H9 (cell line): ENCODE data around the gene NOC3L. TPM values are rescaled to one million over a fixed set of nuclear protein-coding genes. Genes with fewer than 3 reads are reported as not detected.

Source experiments
- DNase-seq: peaks from one replicate; pipeline ENCODE4 v3.0.0-alpha.2; 2017
- H2AFZ ChIP-seq: one replicate; pipeline ENCODE4 v1.6.1; 2013; ENCODE audit warnings: mild to moderate bottlenecking, low read length, control low read depth, moderate library complexity
- H2AK5ac ChIP-seq: 2 replicates; pipeline ENCODE4 v1.6.1; 2013; ENCODE audit warnings: low read length, control low read depth, mixed read lengths; ENCODE audit not compliant: insufficient read length
- H2BK120ac ChIP-seq: one replicate; pipeline ENCODE4 v1.6.1; 2013; ENCODE audit warnings: low read depth, mild to moderate bottlenecking, low read length, control low read depth, inconsistent platforms; ENCODE audit not compliant: poor library complexity, severe bottlenecking
- H2BK12ac ChIP-seq: 2 replicates; pipeline ENCODE4 v1.6.1; 2013; ENCODE audit warnings: low read length, control low read depth, mixed read lengths, low read depth; ENCODE audit not compliant: insufficient read length
- H2BK15ac ChIP-seq: 2 replicates; pipeline ENCODE4 v1.6.1; 2013; ENCODE audit warnings: low read depth, low read length, control low read depth
- H2BK20ac ChIP-seq: one replicate; pipeline ENCODE4 v1.6.1; 2013; ENCODE audit warnings: low read depth, mild to moderate bottlenecking, low read length, control low read depth, inconsistent platforms; ENCODE audit not compliant: poor library complexity, severe bottlenecking
- H2BK5ac ChIP-seq: 2 replicates; pipeline ENCODE4 v1.6.1; 2013; ENCODE audit warnings: low read length, control low read depth, mixed read lengths; ENCODE audit not compliant: insufficient read length
- H3K14ac ChIP-seq: 2 replicates; pipeline ENCODE4 v1.6.1; 2013; ENCODE audit warnings: low read length, control low read depth; ENCODE audit not compliant: insufficient read depth
- H3K18ac ChIP-seq: 2 replicates; pipeline ENCODE4 v1.6.1; 2013; ENCODE audit warnings: low read depth, mild to moderate bottlenecking, mixed read lengths, low read length, control low read depth; ENCODE audit not compliant: insufficient read length
- H3K23ac ChIP-seq: 2 replicates; pipeline ENCODE4 v1.6.1; 2013; ENCODE audit warnings: low read length, control low read depth, mixed read lengths, low read depth; ENCODE audit not compliant: insufficient read length
- H3K23me2 ChIP-seq: 2 replicates; pipeline ENCODE4 v1.6.1; 2013; ENCODE audit warnings: low read depth, mild to moderate bottlenecking, mixed read lengths, low read length, control low read depth; ENCODE audit not compliant: insufficient read length, poor library complexity, severe bottlenecking
- H3K27ac ChIP-seq: 2 replicates; pipeline ENCODE4 v1.5.1; 2013; ENCODE audit warnings: low read length, control low read depth, mixed read lengths, low read depth; ENCODE audit not compliant: insufficient read length
- H3K27me3 ChIP-seq: 2 replicates; pipeline ENCODE4 v1.6.1; 2013; ENCODE audit warnings: low read length, control low read depth, inconsistent platforms; ENCODE audit not compliant: insufficient read depth
- H3K4ac ChIP-seq: 2 replicates; pipeline ENCODE4 v1.6.1; 2013; ENCODE audit warnings: low read depth, mild to moderate bottlenecking, control low read depth, inconsistent platforms, low read length, moderate library complexity
- H3K4me1 ChIP-seq: 2 replicates; pipeline ENCODE4 v1.6.1; 2013; ENCODE audit warnings: low read length, control low read depth, inconsistent platforms; ENCODE audit not compliant: insufficient read depth
- H3K4me2 ChIP-seq: 2 replicates; pipeline ENCODE4 v1.6.1; 2013; ENCODE audit warnings: low read length, control low read depth, mixed read lengths; ENCODE audit not compliant: insufficient read length, insufficient read depth
- H3K56ac ChIP-seq: 2 replicates; pipeline ENCODE4 v1.6.1; 2013; ENCODE audit warnings: low read depth, mild to moderate bottlenecking, mixed read lengths, low read length, control low read depth; ENCODE audit not compliant: insufficient read length
- H3K79me1 ChIP-seq: 2 replicates; pipeline ENCODE4 v1.6.1; 2013; ENCODE audit warnings: low read depth, mild to moderate bottlenecking, moderate library complexity, low read length, control low read depth, inconsistent platforms; ENCODE audit not compliant: insufficient read depth, poor library complexity, severe bottlenecking
- H3K79me2 ChIP-seq: 2 replicates; pipeline ENCODE4 v1.6.1; 2013; ENCODE audit warnings: low read length, control low read depth, inconsistent platforms; ENCODE audit not compliant: insufficient read depth
- H3K9ac ChIP-seq: 2 replicates; pipeline ENCODE4 v1.6.1; 2013; ENCODE audit warnings: low read length, control low read depth, mixed read lengths; ENCODE audit not compliant: insufficient read length; ENCODE audit errors: extremely low read depth
- H3K9me3 ChIP-seq: one replicate; pipeline ENCODE4 v1.6.1; 2013; ENCODE audit warnings: low read depth, low read length, inconsistent platforms; ENCODE audit not compliant: control insufficient read depth
- H3T11ph ChIP-seq: one replicate; pipeline ENCODE4 v1.6.1; 2013; ENCODE audit warnings: mild to moderate bottlenecking, low read length, control low read depth, inconsistent platforms
- H4K20me1 ChIP-seq: one replicate; pipeline ENCODE4 v1.6.1; 2013; ENCODE audit not compliant: control insufficient read depth, insufficient read length, insufficient read depth
- H4K5ac ChIP-seq: 2 replicates; pipeline ENCODE4 v1.6.1; 2013; ENCODE audit warnings: low read depth, mild to moderate bottlenecking, mixed read lengths, low read length, control low read depth; ENCODE audit not compliant: insufficient read length
- H4K8ac ChIP-seq: replicated peaks from 2 replicates; pipeline ENCODE4 v1.6.1; 2013; ENCODE audit warnings: low read length, control low read depth, mixed read lengths, low read depth; ENCODE audit not compliant: insufficient read length
- H4K91ac ChIP-seq: 2 replicates; pipeline ENCODE4 v1.6.1; 2013; ENCODE audit warnings: low read depth, mild to moderate bottlenecking, moderate library complexity, mixed read lengths, low read length, control low read depth; ENCODE audit not compliant: insufficient read length
- H3K27ac Mint-ChIP-seq, 3 experiments: 2 replicates in 2 of 3; 3 replicates in 1 of 3; pipeline ENCODE4 v1.8.0; 2020 to 2021; ENCODE audit warnings: mixed read lengths in 3 of 3, mild to moderate bottlenecking in 1 of 3, moderate library complexity in 1 of 3
- H3K27me3 Mint-ChIP-seq: 2 replicates; pipeline ENCODE4 v1.8.0; 2021; ENCODE audit warnings: low read depth, mild to moderate bottlenecking, moderate library complexity, mixed read lengths
- H3K36me3 Mint-ChIP-seq, 3 experiments: 2 replicates in 2 of 3; 3 replicates in 1 of 3; pipeline ENCODE4 v1.8.0; 2020 to 2021; ENCODE audit warnings: low read depth in 3 of 3, mixed read lengths in 3 of 3; ENCODE audit not compliant: insufficient read depth in 1 of 3
- H3K4me1 Mint-ChIP-seq, 2 experiments: 2 replicates each; pipeline ENCODE4 v1.8.0; 2020; ENCODE audit warnings: mixed read lengths in 2 of 2
- H3K4me3 Mint-ChIP-seq, 2 experiments: 2 replicates in 1 of 2; 3 replicates in 1 of 2; pipeline ENCODE4 v1.8.0; 2020 to 2021; ENCODE audit warnings: mild to moderate bottlenecking in 2 of 2, mixed read lengths in 2 of 2, moderate library complexity in 1 of 2
- H3K9me3 Mint-ChIP-seq, 2 experiments: 2 replicates in 1 of 2; 3 replicates in 1 of 2; pipeline ENCODE4 v1.8.0; 2020; ENCODE audit warnings: mild to moderate bottlenecking in 2 of 2, mixed read lengths in 2 of 2, moderate library complexity in 1 of 2
- CTCF ChIP-seq: fragments of 200-600 bp; sonication (generic); conservative IDR thresholded peaks from 3 replicates; pipeline ENCODE4 v1.8.0; 2021; ENCODE audit warnings: antibody characterized with exemption, mild to moderate bottlenecking
- WGBS: extraction: QIAGEN DNeasy Blood & Tissue Kit; methylation state at CpG from one replicate; pipeline ENCODE4 v1.1.7; 2013; ENCODE audit warnings: missing lambda C conversion rate, low lambda C conversion rate, mixed read lengths; ENCODE audit not compliant: insufficient read length; ENCODE audit errors: extremely low coverage; 5-methylcytosine and 5-hydroxymethylcytosine counted together
- total RNA-seq: library from RNA; stranded (reverse); gene quantifications from 2 replicates; pipeline ENCODE4 v1.2.1, GENCODE V29; 2021

NOC3L gene
- total RNA-seq, 1 experiment from 2014 or later, result 35.8 TPM

GRCh38 chr10:94403380-94404213 is 40.9 kb upstream of the NOC3L start:
- Histone ChIP-seq H2BK120ac (no peak overlapping the region), H3K9ac (peak overlapping the region; percentile 59), H2BK15ac (no peak overlapping the region), H4K8ac (no peak overlapping the region), H2BK12ac (no peak overlapping the region), H3K27ac (no peak overlapping the region), H3K56ac (no peak overlapping the region), H2AFZ (no peak overlapping the region), H2AK5ac (no peak overlapping the region), H3T11ph (no peak overlapping the region), H4K20me1 (no peaks in the 10 kb centered on the region), H3K4ac (no peak overlapping the region), H3K18ac (no peak overlapping the region), H3K4me1 (no peaks in the 10 kb centered on the region), H3K23me2 (peaks cover 14% of the 10 kb centered on the region), H4K5ac (no peak overlapping the region), H4K91ac (no peak overlapping the region), H3K79me1 (peaks cover 3% of the 10 kb centered on the region), H2BK5ac (no peak overlapping the region), H3K14ac (no peak overlapping the region), H3K79me2 (no peaks in the 10 kb centered on the region), H2BK20ac (no peak overlapping the region), H3K27me3 (peaks cover 5% of the 10 kb centered on the region; the same call in 1 of the 2 replicates), H3K23ac (no peak overlapping the region), H3K4me2 (peak overlapping the region; percentile 99), H3K9me3 (no peaks in the 10 kb centered on the region)
- peaks cover 0 to 7% of the 10 kb centered on the region in 2 experiments; a peak in 3 of 5 replicates for H3K9me3 Mint-ChIP-seq
- TF ChIP-seq CTCF, result no peak
- H3K27me3 Mint-ChIP-seq, result peaks cover 44% of the 10 kb centered on the region
- peak overlapping the region in 1 of 3 experiments; percentile 40; a peak in 1 of 7 replicates for H3K27ac Mint-ChIP-seq
- H3K36me3 Mint-ChIP-seq, result no peaks in the 10 kb centered on the region; a peak in 1 of 7 replicates
- H3K4me1 Mint-ChIP-seq, result peaks cover 8% of the 10 kb centered on the region in 2 experiments
- peak; percentile 47 for DNase-seq
- no CpG with 5 or more reads among the region's 51 CpGs for WGBS
- peak overlapping the region; percentile 73 to 94 for H3K4me3 Mint-ChIP-seq
